Activated naive CD4-positive, alpha-beta T cell treated with anti-CD3 and anti-CD28 coated beads, Interleukin-2, amount 50 U/mL, for 72 hours (primary cell): ENCODE data around the gene SELENON. TPM values are rescaled to one million over a fixed set of nuclear protein-coding genes. Genes with fewer than 3 reads are reported as not detected.
A peak's percentile ranks its signal among the peaks of the same experiment; 100 is the strongest.

Source experiments
- ATAC-seq, 2 donors: fragments of 150-1000 bp; cut with Tn5 transposase; 2 replicates each; pipeline ENCODE4 v1.10.0; 2021; ENCODE audit warnings: mild to moderate bottlenecking in 2 of 2, moderate library complexity in 2 of 2
- DNase-seq, 2 donors: peaks; one replicate each; pipeline ENCODE4 v3.0.0; 2021 to 2022; ENCODE audit warnings: low spot score in 2 of 2
- H3K27ac Mint-ChIP-seq, 2 donors: one replicate each; pipeline ENCODE4 v1.8.0; 2022; ENCODE audit warnings: mild to moderate bottlenecking in 2 of 2, mixed read lengths in 2 of 2
- H3K36me3 Mint-ChIP-seq, 2 donors: one replicate each; pipeline ENCODE4 v1.8.0; 2022; ENCODE audit warnings: mixed read lengths in 2 of 2
- H3K9me3 Mint-ChIP-seq, 2 donors: one replicate each; pipeline ENCODE4 v1.8.0; 2022; ENCODE audit warnings: mixed read lengths in 2 of 2
- total RNA-seq, 2 donors: library from RNA; stranded (reverse); gene quantifications; one replicate each; pipeline ENCODE4 v1.2.3, GENCODE V29; 2022

The SELENON gene
- total RNA-seq, 2 donors from 2014 or later: 13.5 to 34.9 TPM

DNA sequence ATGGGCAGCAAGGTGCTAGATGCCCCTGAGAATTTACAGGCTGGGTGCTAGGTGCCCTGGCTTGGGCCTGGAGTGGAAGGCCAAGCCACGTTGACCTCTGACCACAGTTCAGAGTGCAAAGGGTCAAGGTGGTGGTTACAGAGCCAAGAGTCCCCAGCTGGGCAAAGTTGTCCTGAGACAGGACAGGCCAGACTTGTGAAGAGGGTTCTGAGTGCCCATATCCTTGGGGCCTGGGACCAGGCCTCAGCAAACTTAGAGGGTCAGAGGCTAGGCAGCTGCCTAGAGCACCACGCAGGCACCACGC lies 18.9 kb upstream of the SELENON start:
- H3K27ac Mint-ChIP-seq: no peak overlapping the region
- H3K36me3 Mint-ChIP-seq: peaks cover 0 to 4% of the 10 kb centered on the region in 2 donors
- H3K9me3 Mint-ChIP-seq: no peaks in the 10 kb centered on the region
- ATAC-seq: no peak
- no peak for DNase-seq

DNA sequence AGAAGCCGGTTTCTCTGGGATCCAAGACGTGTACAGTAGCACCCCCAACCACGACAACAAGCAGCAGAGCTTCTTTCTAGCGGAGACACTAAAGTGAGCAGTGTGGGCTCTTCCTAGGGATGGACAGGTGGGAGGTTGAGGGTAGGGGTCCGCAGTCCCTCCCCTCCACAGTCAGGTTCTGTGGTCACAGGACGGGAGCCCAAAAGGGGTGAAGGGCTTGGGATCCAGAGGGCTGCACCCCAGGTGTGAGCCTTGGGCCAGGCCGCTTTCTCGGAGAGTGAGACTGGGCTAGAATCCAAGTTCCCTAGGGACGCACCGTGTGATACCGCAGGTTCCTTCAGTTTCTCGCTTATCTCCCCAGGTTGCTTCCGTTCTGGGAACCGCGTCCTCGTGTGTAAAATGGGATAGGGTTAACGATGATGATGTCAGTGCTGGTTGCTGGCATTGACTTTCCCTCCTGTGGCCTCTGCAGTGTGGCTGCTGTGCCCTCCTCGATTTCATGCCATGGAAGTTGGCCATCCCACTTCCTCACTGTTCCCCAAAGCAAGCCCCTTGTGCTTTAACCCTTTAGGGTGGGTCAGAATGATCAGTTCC lies 17.3 kb upstream of the SELENON start:
- Mint-ChIP-seq H3K27ac (peak overlapping the region in 1 of 2 donors; percentile 73), H3K36me3 (peaks cover 0 to 4% of the 10 kb centered on the region in 2 donors)
- no peak for DNase-seq

DNA sequence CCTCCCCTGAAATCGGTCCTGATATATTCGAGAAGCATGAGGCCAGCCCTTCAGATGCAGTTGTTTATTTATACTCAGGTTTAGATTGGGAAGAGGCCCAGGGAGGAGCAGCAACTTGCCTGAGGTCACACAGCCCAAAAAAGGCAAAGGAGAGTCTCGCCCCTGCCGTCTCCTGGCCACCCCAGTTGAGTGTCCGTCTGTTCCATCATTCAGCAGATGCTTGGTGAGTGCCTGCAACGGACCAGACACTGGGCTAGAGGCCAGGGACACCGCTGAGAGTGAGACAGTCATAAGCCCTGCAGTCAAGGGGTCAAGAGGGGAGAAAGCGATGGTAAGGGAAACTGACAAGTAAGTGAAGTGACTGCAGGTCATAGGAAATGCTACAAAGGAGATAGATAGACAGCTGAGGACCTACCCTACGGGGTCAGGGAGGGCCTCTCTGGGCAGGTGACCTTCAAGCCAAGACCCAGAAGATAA lies 15.4 kb upstream of the SELENON start:
- ATAC-seq (no peak), DNase-seq (no peak)
- Mint-ChIP-seq H3K36me3 (peaks cover 0 to 4% of the 10 kb centered on the region in 2 donors), H3K9me3 (no peaks in the 10 kb centered on the region), H3K27ac (peak overlapping the region; percentile 16 to 30)

More for the DNA sequence above, 17.3 kb upstream of the SELENON start:
- ATAC-seq: no peak
- no peaks in the 10 kb centered on the region for H3K9me3 Mint-ChIP-seq

DNA sequence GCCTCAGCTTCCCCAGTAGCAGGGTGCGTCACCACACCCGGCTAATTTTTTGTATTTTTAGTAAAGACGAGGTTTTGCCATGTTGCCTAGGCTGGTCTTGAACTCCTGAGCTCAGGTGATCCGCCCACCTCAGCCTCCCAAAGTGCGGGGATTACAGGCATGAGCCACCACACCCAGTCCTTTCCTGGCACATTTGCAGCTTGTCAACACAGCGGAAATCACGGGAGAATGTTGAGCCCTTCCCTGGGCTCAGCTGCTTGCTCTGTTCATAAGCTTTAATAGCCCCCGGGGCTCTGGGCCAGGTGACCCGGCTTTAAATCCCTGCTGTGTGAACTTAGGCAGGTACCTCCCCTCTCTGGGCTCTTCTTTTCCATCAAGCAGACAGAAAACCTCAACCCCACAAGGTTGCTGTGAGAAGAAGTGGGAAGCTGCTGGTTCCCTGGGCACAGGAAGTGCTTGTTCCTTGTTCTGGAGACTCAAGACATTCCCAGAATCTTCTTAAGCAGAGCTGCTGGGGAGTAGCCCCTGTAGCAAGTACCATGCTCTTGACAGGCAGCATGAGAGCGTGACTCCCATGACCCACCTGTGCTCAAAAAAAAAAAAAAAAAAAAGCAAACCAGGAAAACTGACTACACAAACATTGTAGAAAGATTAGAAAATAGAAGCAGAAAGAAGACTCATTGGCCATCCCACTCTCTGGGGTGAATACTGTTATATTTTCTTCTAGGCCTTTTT lies 14.5 kb upstream of the SELENON start:
- H3K36me3 Mint-ChIP-seq: peaks cover 0 to 4% of the 10 kb centered on the region in 2 donors
- DNase-seq (no peak), ATAC-seq (no peak)
- H3K9me3 Mint-ChIP-seq: no peaks in the 10 kb centered on the region
- no peak overlapping the region for H3K27ac Mint-ChIP-seq

DNA sequence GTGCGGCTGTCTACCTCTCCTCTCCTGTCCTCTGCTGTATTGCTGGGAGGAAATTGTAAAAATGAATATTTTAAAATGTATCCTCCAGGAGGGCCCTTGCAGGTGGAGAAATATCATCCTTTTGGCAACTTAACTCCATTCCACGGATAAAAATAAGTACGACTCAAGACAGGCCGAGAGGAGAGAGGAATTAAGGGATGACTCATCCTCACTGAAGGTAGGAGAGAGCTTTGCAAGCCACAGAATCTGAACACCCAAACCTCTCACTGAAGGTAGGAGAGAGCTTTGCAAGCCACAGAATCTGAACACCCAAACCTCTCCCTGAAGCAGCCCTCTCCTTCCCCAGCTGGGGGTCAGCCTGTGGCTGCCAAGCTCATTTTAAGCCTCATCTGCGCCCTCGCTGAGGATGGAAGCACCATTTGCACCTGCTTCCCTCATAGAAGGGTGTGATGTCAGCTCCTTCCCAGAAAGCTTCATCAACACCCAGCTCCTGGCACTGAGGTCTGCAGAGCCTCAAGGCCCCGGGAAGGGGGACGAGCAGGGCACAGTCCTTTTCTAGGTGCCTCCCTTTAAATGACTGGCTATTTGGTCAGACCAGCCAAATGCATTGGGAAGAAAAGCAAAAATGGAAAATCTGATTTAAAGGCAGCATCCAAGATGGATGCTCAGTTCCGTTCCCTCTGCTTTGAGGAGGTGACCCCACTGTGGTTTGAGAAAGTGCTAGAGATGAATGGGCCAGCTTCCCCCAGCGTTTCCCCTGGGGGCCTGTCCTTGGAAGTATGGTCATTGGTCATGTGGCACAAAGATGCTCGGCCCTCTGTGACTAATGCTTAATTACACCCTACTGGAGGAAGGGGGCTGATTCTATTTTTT lies 12.9 kb upstream of the SELENON start:
- H3K36me3 Mint-ChIP-seq: peaks cover 0 to 4% of the 10 kb centered on the region in 2 donors
- DNase-seq (no peak), ATAC-seq (peak; percentile 40 to 44)
- H3K27ac Mint-ChIP-seq: peak overlapping the region in 1 of 2 donors; percentile 61
- no peaks in the 10 kb centered on the region for H3K9me3 Mint-ChIP-seq

DNA sequence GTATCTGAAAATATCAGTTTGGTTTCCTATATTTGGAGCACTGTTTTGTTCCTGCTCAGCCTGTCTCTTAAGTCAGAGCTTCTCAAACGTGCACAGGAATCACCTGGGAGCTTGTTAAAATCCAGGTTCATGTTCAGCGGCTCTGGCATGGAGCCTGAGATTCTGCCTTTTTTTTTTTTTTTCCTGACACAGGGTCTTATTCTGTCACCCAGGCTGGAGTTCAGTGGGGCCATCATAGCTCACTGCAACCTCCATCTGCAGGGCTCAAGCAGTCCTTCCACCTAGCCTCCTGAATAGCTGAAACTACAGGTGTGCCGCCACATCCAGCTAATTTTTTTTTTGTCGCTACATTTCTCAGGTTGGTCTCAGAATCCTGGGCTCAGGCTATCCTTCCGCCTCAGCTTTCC lies 12.2 kb upstream of the SELENON start:
- Mint-ChIP-seq H3K9me3 (no peaks in the 10 kb centered on the region), H3K27ac (no peak overlapping the region), H3K36me3 (peaks cover 0 to 4% of the 10 kb centered on the region in 2 donors)
- DNase-seq (no peak), ATAC-seq (no peak)

DNA sequence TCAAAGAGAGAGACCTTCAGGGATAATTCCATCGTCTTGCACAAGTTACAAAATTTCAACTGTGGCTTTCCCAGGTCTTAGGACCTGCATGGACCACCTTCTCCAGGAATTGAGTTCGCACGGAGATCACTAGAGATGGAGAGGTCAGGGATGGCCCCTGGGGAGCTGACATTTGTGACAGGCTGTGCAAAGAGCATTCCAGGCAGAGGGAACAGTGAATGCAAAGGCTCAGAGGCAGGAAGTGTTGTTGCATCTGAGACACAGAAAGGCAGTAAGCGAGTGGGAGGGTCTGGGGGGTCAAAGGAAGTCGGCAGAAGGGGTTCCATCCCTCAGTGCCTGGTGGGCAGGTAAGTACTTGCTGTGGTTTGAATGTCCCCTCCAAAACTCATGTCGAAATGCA lies 9.5 kb upstream of the SELENON start:
- DNase-seq (no peak), ATAC-seq (no peak)
- H3K9me3 Mint-ChIP-seq: peaks cover 0 to 5% of the 10 kb centered on the region in 2 donors
- H3K36me3 Mint-ChIP-seq: peaks cover 0 to 8% of the 10 kb centered on the region in 2 donors
- peak overlapping the region in 1 of 2 donors; percentile 92 for H3K27ac Mint-ChIP-seq

DNA sequence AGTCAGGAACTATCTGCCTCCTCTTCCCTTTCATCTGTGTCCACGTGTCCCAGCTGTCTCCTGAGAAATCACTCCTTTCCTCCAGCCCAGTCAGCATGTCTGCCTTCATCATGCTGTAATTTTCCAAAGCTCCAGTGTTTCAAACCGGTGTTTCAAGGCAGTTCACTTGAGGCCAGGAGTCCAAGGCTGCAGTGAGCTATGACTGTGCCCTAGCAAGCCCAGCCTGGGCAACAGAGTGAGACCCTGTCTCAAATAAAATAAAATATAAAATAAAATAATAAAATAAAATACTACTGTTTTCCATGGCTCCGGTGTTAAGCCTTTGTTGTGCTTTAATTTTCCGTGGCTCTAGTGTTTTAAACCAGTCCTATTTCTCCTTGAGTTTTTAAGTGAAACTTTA lies 7.9 kb upstream of the SELENON start:
- Mint-ChIP-seq H3K36me3 (peaks cover 0 to 8% of the 10 kb centered on the region in 2 donors), H3K27ac (no peak overlapping the region), H3K9me3 (peaks cover 0 to 5% of the 10 kb centered on the region in 2 donors)
- ATAC-seq: no peak
- DNase-seq: no peak

DNA sequence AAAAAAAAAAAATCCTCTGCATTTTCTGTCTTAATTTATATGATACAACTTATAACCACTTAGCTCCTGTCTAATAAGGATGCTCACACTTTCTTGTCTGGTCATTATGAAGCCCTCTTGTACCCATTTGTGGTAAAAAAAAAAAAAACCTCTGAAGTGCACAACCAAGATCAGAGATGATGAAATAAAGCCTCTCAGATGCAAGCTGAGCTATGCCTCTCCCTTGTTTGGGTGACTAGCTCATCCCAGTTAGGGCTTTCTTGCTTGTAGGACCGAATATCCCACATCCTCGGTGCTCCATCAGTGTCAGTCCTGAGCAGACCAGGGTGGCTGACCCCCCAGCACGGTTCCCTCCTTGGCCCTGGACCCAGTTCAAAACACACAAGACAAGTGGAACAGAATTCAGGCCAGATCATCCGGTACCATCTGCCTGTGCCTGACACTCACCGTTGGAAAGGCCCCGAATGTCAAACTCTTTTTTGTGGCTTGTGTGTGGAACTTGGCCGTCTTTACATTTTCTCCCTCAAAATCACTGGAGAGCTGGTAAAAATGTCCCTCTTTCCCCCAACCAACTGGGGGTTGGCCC lies 6.3 kb upstream of the SELENON start:
- no peak for ATAC-seq
- peaks cover 0 to 8% of the 10 kb centered on the region in 2 donors for H3K36me3 Mint-ChIP-seq
- H3K9me3 Mint-ChIP-seq: peaks cover 0 to 5% of the 10 kb centered on the region in 2 donors

DNA sequence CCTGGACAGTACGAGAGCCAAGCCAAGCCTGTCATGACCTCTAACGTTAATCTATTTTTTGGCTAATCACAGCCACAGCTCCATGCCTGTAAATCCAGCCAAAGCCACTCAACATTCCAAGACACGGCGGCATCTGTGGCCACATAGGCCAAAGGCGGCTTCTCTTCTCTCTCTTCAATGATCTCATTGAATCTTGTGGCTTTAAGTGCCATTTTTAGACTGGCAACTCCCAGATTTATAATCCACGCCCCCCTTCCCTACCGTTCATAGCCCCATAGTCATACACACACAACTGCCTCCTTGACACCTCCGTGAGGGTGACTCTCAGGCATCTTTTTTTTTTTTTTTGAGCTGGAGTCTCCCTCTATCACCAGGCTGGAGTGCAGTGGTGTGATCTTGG lies 5.7 kb upstream of the SELENON start:
- Mint-ChIP-seq H3K36me3 (peaks cover 0 to 8% of the 10 kb centered on the region in 2 donors), H3K27ac (no peak overlapping the region), H3K9me3 (peaks cover 0 to 5% of the 10 kb centered on the region in 2 donors)
- ATAC-seq (no peak), DNase-seq (no peak)

More for the DNA sequence above, 6.3 kb upstream of the SELENON start:
- DNase-seq: no peak
- H3K27ac Mint-ChIP-seq: no peak overlapping the region

DNA sequence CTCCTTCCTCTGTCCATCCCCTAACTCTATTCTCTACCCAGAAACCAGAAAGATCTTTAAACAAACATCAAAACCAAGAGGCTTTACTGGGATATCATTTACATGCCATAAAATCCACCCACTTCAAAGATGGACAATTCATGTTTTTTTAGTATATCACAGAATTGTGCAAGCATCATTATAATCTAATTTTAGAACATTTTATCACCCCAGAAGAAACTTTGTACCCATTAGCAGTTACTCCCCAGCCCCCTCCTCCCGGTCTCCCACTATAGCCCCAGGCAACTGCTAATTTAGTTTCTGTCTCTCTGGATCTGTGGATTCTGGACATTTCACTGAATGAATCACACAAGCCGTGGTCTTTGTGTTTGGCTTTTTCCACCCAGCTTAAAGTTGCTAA lies 4.8 kb upstream of the SELENON start:
- Mint-ChIP-seq H3K27ac (no peak overlapping the region), H3K36me3 (peaks cover 0 to 8% of the 10 kb centered on the region in 2 donors), H3K9me3 (peaks cover 0 to 5% of the 10 kb centered on the region in 2 donors)
- ATAC-seq: no peak
- no peak for DNase-seq

DNA sequence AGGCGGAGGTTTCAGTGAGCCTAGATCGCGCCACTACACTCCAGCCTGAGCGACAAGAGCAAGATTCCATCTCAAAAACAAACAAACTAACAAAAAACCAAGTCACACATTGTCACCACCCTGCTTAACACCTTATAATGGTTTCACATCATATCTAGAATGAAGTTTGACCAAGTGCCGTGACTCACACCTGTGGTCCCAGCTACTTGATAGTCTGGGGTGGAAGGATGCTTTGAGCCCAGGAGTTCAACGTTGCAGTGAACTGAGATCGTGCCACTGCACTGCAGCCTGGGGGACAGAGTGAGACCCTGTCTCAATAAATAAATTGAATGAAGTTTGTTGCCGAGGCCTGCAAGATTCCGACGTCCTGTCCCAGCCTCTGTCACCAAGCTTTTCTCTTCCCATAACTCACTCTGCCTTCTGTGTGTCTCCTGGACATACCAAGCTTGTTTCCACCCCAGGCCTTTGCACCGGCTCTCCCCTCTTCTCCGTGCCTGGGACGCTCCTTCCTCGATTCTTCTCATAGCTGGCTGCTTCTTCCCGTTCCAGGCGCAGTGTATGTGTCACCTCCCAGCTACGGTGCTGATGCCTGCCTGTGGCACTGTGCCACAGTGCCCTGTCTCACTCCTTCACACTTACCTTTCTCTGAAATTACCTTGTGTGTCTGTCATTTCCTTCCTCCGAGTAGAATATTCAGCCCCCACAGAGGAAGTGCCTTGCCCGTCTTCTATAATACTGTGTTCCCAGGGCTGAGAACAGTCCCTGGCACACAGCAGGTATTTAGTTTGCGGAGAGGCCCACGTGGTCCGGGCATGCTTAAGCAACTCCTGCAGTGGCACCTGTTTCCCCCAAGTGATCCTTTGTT lies 3.8 kb upstream of the SELENON start:
- H3K27ac Mint-ChIP-seq: peak overlapping the region; percentile 74 to 85
- ATAC-seq (peak; percentile 78), DNase-seq (peak in 1 of 2 donors; percentile 51)
- H3K9me3 Mint-ChIP-seq: peaks cover 0 to 5% of the 10 kb centered on the region in 2 donors
- H3K36me3 Mint-ChIP-seq: peaks cover 0 to 16% of the 10 kb centered on the region in 2 donors

DNA sequence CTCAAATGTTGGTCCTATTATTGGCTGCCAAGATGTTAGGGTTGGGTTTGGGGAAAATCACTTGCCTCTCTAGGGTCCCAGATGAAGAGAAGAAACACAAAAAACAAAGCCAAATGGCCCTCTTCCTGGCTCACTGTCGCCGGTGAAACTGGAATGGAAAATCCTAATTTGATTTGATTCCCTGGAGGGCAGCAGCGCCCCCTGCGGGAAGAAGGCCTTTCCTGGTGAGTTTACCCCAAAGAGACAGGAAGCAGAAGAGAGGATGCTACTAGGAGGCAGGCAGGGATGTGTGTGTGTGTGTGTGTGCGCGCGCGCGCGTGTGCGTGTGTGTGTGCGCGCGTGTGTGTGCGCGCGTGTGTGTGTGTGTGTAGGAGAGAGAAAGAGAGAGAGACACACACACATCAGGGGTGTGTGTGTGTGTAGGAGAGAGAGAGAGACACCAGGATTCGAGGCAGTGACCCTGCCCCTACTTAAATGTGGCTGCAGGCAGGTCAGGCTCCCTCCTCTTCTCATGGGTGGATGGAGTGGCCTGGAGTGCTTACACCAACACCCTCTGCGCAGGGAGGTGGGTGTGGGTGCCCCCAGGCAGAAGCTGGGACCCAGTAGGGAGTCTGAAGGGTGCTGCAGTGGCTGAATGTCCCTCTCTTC lies 3.1 kb upstream of the SELENON start:
- H3K9me3 Mint-ChIP-seq: peaks cover 0 to 5% of the 10 kb centered on the region in 2 donors
- H3K36me3 Mint-ChIP-seq: peaks cover 0 to 20% of the 10 kb centered on the region in 2 donors
- ATAC-seq: peak; percentile 46 to 52
- H3K27ac Mint-ChIP-seq: peak overlapping the region; percentile 74 to 85
- DNase-seq: peak; percentile 82 to 88

DNA sequence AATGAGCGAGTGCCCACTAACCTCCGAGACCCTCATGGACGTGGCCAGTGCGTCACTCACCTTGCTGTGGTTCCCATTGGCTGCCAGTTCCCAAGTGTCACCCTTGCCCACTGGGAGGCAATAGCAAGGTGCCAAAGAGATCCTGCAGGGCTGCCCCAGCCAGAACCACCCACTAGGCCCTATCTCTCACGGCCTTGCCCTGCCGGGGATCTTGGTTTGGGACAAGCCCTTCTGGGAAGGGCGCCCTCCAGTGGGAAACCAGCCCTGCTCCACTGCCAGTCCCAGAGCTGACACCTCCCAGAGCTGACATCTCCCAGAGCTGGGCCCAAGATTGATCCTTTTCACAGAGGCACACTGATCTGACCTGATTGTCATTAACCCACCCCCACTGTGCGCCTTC lies 2.1 kb upstream of the SELENON start:
- Mint-ChIP-seq H3K9me3 (peaks cover 0 to 5% of the 10 kb centered on the region in 2 donors), H3K27ac (peak overlapping the region in 1 of 2 donors; percentile 74), H3K36me3 (peaks cover 0 to 24% of the 10 kb centered on the region in 2 donors)
- no peak for ATAC-seq
- DNase-seq: peak in 1 of 2 donors; percentile 53

DNA sequence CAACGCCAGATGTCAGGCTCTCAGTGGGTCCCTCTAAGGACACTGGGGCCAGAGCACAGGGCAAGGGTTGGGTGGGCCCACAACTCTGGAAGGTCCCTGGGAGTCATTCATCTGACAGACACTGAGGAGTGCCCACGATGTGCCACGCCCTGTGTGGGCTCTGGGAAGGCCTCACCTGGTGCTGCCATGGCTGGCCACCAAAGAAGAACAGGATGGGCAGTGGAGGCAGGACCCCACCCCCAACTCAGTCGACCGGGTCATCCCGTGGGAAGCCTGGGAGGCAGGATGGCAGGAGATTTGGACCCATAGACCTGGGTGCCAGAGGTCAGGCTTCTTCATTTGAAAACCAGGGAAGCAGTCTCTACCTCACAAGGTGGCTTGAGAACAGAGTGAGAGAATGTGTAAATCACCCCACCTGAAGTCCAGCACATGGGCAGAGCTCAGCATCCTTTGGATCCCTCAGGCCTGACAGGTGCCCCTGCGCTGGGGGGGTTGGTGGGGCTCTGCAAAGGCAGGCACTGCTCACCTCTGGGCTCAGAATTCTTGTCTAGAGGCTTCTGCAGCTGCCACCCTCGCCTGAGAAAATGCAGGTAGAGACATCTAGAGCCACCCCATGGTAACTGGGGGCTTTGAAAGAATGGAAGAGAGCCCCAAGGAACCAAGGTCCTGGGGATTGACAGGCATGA lies 1.2 kb upstream of the SELENON start:
- Mint-ChIP-seq H3K36me3 (peaks cover 0 to 24% of the 10 kb centered on the region in 2 donors), H3K27ac (no peak overlapping the region), H3K9me3 (peaks cover 0 to 5% of the 10 kb centered on the region in 2 donors)
- no peak for DNase-seq
- no peak for ATAC-seq
